ENCODE data around the gene KDM4C.

DNA sequence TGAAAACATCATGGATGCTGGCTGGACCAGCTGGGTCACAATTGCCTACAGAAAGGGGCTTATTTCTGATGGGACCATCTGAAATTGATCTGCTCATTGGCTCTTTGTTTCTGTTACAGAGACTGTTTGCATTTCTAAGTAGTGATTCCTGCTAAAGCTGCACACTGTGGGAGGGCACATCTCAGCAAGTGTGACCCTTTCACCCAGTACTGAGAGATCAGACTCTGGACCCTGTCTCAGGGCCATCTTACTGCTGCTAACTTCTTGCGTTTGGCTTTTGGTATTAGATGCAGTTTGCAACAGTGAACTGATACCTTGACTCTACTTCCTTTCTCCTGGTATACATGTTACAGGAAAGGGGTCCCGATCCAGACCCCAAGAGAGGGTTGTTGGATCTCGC lies 24.5 kb upstream of the KDM4C start:
- TF ChIP-seq, protein P1, sequence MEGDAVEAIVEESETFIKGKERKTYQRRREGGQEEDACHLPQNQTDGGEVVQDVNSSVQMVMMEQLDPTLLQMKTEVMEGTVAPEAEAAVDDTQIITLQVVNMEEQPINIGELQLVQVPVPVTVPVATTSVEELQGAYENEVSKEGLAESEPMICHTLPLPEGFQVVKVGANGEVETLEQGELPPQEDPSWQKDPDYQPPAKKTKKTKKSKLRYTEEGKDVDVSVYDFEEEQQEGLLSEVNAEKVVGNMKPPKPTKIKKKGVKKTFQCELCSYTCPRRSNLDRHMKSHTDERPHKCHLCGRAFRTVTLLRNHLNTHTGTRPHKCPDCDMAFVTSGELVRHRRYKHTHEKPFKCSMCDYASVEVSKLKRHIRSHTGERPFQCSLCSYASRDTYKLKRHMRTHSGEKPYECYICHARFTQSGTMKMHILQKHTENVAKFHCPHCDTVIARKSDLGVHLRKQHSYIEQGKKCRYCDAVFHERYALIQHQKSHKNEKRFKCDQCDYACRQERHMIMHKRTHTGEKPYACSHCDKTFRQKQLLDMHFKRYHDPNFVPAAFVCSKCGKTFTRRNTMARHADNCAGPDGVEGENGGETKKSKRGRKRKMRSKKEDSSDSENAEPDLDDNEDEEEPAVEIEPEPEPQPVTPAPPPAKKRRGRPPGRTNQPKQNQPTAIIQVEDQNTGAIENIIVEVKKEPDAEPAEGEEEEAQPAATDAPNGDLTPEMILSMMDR (IDR thresholded peaks at IDR 0.05; ENCODE audit: low read length): no peak
- TF ChIP-seq EZH2 (IDR thresholded peaks at IDR 0.05; ENCODE audit: borderline replicate concordance, low read length): no peak
